SK-MEL-5 (cell line): Measurements from ENCODE around the gene TMC1. TPM values are rescaled to one million over a fixed set of nuclear protein-coding genes. Genes with fewer than 3 reads are reported as not detected.

Experiments
- DNase-seq: peaks from one replicate; pipeline ENCODE4 v3.0.0-alpha.2; 2016; ENCODE audit warnings: low read depth, low spot score
- in situ Hi-C: cut with HindIII; loops from 2 replicates; pipeline ENCODE4 v1.10.0; 2016; ENCODE audit warnings: low sequenced_read_pairs, high pct_unique_total_duplicates, low pct_unique_long_range_greater_than_20kb
- total RNA-seq: library from RNA; depleted of rRNA; stranded (reverse); fragments of >200 nt; shearing (Covaris generic); gene quantifications from 2 replicates; pipeline ENCODE4 v1.2.3, GENCODE V29; 2014

The TMC1 gene
- total RNA-seq, 1 experiment from 2014 or later = 0.18 TPM

DNA sequence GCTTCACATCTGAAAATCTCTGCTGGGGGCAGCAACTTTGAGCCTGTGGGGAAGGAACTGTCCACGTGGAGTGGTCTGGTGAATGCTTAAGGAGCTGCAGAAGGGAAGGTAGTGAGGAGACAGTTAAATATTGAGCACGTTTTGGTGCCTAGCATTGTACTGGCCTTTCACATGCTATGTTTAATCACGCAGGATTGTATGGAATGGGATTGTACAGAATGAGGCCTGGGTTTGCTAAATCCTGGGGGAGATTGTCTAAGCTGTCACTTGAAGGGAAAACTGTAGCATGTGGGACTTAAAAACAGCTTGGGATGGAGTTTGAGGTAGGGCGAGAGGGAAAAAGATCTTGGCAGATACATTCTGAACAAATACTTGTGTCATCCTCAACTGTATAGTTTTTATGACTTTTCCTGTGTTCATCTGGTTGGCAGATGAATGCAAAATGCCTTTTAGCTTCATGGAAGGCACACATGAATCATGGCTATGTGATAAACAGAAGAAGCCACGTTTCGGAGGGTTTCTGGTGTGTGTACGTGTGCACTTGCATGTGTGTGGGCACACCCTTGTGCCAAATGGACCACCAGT is 106.6 kb downstream of the TMC1 start:
- DNase-seq = no peak
- in situ Hi-C loops = no loop called here

DNA sequence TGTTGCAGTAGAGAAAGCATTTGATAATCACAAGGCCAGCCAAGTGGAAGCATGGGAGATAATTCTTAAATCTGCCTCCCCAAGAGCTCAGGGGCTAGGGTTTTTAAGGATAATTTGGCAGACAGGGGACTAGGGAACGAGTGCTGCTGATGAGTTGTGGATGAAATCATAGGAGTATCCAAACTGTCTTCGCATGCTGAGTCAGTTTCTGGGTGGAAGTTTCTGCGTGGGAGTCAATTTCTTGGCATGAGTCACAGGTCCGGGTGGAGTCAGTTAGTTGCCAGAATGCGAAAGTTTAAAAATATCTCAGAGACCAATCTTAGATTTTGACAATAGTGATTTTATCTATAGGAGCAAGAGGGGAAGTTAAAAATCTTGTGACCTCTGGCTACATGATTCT is 112.6 kb downstream of the TMC1 start:
- DNase-seq = no peak
- in situ Hi-C loops = no loop called here

DNA sequence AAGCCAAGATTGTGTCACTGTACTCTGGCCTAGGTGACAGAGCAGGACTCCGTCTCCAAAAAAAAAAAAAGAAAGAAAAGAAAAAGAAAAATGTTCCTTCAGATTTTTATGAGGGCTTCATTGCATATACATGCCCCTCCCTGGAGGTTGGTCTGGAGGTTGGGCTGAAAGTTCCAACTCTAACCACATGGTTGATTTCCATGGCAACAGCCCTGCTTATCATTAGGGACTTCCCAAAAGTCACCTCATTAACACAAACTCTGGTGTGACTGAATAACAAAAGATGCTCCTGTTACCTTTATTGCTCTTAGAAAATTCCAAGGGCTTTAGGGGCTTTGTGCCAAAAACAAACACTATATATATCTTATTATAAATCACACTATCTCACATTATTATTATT is 113.8 kb downstream of the TMC1 start:
- DNase-seq = no peak
- in situ Hi-C loops = no loop called here

DNA sequence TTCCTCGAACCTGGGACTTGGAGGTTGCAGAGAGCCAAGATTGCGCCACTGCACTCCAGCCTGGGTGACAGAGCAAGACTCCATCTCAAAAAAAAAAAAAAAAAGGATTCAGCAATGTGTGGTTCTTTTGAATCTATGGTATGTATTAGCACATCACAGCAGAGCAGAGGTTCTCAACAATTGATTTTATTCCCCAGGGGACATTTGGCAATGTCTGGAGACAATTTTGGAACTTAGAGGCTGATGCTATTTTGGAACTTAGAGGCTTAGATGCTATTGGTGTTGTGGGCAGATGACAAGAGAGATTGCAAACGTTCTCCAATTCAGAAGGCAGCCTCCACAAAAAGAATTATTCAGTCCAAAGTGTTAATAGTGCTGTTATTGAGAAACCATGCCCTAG is 115.2 kb downstream of the TMC1 start:
- DNase-seq = no peak
- in situ Hi-C loops = no loop called here

DNA sequence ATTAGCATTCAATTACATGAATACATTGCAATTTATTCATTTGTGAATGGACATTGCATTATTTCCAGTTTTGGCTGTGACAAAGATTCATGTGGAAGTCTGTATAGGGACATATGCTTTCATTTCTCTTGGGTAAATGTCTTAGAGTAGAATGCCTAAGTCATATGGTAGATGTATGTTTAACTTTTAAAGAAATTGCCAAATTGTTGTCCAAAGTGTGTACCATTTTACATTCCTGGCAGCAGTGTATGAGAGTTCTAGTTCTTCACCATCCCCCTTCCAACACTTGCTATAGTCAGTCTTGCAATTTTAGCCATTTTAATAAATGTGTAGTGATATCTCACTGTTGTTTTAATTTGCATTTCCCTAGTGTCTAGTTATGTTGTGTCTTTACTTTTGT is 122.2 kb downstream of the TMC1 start:
- in situ Hi-C loops = no loop called here
- no peak for DNase-seq

DNA sequence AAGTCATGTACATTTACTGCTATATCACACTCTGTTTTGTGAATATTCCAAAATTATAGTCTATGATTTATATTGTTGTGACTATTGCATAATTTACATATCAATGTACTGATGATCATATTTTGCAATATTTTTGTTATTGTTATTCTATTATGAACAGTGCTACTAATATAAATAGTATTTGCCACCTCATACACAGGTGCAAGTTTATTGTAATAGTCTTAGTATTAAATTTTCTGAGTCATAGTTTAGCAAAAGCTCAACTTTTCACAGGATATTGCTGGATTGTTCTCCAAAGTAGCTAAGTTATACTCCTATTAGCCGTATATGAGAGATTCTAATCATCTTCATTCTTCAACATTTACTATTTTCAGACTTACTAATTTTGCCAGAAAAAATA is 124.7 kb downstream of the TMC1 start:
- in situ Hi-C loops = no loop called here
- no peak for DNase-seq

DNA sequence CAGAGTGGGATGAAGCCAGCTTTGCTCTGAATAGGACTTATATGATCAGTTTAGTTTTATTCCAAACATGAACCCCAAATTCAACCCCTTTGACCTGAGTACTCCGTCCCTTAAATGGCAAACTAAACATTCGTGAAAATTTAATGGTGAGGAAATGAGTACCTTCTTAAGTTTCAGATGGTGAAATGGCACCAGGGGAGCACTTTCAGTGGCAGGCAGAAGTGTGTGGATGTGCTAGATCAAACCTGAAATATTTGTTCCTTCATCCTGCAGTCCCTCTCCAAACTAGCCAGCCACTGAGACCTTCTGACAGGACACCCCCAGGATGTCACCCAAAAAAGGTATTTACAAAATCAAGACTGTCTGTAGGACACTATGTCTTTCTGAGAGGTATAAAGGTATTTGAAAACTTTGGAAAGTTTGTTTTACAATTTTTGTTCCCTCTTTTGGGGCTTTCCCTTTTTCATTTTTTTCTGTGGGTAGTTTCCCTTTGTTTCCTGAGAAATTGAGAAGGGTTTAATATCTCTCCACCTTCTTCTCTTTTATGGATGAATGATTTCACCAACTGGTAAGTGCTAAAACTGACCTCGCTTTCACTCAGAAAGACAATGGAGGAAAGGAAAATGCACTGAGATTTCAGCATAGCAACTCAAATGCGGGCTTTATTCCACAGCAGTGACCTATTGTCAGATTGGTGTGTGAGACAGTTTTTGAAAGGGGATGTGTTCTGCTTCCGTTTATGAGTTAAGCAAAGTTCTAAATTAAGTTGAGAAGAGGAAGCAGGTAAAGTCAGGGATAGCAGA is 127.1 kb downstream of the TMC1 start:
- DNase-seq = no peak
- in situ Hi-C loops = no loop called here

DNA sequence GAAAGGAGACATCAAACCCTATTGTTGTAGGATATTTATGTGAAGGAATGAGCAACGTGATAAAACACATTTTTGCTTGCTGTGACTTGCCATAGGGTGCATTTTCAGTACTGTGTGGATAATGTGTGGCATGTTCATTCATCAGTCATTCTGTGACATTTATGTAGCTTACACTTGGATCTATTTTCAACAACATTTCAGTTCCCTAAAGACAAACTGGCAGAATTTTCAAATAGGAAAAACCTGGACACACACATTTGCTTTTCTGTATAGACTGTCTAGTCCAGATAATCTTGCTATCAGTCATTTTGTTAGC is 127.7 kb downstream of the TMC1 start:
- in situ Hi-C loops = no loop called here
- no peak for DNase-seq

DNA sequence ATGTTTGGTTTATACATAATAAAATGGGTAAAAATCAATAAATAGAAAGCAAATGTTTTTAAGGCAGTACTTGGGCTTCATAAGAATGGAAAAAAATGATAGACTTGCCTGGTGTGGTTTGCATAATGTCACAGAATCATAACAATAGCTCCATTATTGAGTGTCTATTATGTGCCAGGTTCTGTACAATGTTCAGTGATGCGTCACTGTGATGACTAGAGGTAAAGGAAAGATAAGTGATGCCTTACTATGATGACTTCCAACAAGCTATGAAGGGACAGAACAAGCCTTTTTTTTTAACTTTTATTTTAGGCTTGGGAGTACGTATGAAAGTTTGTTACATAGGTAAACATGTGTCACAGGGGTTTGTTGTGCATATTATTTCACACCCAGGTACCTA is 128.8 kb downstream of the TMC1 start:
- in situ Hi-C loops = no loop called here
- DNase-seq = no peak

DNA sequence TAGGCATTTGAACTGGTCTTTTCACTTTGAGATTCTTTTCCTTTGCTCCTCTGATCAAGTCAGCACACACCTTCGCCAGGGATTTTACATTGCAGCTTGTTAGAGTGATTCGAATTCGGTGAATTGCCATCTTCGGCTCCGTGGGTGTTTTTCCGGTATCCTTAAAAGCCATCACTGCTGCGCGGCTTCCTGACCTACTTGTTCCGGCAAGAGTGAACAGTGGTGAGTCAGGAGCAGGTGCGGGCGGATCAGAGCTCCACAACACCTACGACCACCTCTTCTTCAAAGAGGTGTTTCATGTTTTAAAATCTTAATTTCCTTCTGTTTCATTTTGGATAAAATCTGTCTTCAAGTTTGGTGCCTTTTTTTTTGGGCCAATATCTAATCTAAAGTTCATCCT is 134.6 kb downstream of the TMC1 start:
- in situ Hi-C loops = no loop called here
- no peak for DNase-seq

DNA sequence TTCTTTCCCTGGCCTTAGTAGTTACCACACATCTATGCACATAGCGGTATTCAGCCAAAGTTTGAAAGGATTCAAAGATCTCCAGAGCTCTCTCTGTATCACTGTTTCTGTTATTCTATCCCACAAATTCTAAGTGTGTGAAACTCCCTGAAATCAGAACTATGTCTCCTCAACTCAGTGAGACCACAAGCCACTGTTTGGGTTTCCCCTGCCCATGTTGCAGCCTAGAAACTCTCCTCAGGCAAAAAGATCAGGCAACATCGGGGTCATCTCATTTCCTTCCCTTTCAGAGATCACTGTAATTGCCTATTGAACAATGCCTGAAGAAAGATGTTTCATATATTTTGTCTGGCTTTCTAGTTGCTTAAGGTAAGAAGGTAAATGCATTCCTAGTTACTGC is 135.6 kb downstream of the TMC1 start:
- no peak for DNase-seq
- in situ Hi-C loops = no loop called here

DNA sequence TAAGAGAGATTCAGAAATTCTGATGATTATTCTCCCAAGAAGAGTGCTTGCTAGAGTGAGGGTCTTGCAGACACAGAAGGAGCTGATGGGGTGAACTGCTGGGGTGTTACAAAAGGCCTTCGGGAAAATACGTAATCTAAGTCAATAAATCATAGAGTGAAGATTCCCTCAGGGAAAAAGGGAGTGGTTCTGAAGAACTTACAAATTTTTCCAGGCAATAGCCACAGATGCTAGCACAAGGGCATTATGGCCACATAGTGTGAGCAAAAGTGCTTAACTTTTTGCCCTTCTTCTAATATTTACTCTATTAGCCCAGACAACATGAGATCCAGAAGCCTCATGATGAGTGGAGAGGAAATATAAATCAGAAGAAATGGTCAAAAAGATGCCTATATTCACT is 137.3 kb downstream of the TMC1 start:
- DNase-seq = no peak
- in situ Hi-C loops = no loop called here

DNA sequence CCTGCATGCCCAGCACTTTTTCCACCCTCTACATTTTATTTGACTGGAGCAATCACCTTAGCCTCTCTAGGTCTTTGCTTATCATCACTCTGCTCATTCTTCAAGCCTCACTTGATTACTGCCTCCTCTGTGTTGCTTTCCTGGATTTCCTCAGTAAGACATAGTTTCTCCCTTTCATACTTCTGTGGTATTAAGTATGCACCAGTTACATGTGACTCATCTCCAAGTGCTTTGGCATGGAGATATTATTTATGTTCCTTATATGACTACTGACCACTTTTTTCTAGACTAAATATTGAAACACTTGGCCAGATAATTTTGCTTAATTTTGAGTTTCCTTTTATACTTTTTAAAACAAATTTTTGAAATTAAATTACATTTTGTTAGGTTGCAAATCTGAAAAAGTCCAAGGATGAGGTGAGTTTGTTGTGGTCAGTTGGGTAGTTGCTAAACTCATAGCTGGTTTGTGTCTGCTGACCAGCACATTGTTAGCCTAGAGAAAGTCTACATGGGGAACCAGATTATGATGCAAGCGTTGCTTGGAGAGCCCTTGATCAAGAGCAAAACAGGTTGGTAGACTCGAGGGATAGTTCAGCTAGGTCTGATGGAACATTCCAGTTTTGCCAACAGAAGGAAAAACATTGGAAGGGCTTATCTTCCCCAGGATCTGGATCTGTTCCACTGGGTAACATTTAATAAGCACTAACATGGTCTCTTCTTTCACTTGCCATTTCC is 140.2 kb downstream of the TMC1 start:
- DNase-seq = no peak
- in situ Hi-C loops = no loop called here

DNA sequence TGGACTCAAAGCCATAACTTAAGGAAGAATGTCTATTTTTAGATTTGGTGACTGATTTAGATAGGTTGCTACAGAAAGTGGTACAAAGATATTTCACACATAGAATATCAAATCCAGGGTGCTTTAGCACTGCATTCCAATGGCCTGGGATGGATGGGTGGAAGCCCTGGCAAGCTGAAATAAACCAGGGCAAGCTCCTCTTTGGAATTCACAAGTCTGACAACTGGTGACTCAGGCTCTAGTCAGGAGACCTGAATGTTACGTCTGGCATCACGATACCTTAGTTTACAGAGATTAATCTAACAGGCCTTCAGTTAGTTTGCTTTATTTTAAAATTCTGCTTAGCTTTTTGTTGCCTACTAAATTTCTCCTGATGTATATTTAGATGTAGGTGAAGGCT is 144.0 kb downstream of the TMC1 start:
- in situ Hi-C loops = no loop called here
- DNase-seq = no peak

DNA sequence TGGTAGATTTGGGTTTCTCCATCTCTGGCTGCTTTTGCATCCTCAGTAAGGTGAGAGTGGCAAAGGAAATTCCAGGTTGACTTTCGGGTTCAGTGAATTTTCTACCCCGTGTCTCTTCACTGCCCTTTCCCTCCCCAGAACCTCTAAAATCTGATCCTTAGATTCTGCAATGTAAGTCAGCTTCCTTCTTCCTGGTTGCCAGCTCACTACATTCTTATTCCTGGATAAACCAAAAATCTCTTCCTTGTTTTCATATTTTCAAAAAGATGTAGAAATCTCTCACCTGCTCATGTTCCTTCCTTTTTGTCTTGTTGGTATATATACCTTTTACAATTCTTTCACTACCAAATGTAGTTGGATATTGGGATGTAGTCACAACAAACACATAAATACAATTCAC is 145.8 kb downstream of the TMC1 start:
- no peak for DNase-seq
- in situ Hi-C loops = no loop called here

DNA sequence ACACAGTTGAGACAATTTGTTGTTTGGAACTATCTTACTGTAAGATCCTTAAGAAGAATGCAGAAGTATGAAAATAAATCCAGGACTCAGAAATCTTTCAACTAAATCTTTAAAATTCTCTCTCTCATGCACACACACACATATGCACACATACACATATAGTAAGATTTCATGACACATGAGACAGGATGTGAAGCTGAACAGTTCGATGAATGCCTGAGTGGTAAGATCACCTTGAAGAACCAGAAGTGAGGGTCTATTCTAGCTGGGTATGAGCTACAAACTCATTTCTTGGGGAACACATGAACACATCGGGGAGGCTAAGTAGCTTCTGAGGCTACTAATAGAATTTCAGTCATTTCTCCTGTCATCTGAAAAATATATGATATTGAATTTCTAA is 153.6 kb downstream of the TMC1 start:
- DNase-seq = no peak
- in situ Hi-C loops = no loop called here

DNA sequence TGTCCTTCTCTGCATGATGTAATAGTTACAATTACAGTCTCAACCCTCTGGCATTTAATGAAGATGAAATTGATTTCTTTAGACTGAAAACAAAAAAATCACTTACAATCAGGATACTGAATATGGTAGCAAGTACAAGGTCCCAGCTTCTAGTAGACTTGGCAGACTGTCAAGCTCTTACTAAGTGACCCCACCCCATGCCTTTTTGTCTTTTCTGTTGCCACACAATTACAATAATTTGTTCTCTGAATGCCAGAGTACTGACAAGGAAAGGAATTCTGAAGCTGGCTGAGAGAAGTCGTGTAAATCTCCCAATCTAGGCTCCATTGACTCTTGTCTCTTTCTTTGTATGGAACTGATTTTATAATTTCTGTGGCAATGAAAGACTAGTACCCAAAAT is 154.2 kb downstream of the TMC1 start:
- in situ Hi-C loops = no loop called here
- DNase-seq = no peak

DNA sequence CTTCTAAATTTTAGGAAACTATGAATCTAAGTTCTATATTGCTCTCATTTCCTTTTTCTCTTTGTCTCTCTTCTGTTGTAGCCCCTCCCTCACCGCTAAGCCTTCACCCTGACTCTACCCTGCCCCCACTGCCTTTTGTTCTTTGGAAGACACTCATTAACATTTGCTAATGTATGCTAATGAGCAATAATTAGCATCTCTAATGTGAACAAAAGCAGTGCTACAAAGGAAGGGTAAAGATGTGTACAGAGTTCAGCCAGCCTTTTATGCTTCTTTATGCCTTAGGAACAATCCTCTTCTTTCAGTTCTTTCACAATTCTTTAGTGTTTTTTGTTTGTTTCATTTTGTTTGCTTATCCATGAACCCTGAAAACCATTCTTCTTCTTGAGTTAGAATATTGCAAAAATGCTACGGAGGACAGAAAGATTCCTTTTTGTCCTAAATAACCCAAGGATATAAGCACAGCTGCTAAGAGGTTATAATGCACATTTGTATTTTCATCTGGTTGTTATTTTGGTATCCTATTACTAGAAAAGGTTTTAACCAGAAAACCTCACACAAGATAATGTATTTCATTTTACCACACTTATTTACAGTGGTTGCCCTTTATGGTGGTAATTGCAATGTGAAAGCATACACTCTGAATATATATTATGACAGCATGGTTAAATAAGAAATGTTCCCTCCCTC is 159.3 kb downstream of the TMC1 start:
- in situ Hi-C loops = no loop called here
- no peak for DNase-seq

DNA sequence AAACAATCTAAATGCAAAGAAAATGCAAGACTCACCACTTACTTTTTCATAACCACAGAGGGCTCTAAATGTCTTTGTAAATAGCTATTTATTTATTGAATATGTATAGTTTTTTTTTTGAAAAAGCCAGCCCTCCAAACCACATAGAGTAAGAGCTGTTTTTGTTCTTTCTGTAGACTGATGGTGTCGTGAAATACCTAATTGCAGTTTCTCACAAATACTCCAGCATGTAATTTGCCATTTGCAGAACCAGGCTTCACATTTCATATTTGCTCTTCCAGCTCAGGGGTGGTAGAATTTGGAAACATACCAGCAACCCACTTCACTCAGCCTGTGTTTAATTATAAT is 159.8 kb downstream of the TMC1 start:
- DNase-seq = no peak
- in situ Hi-C loops = no loop called here
